Gastrocnemius medialis (tissue), 4 donors: ENCODE measurements around the gene CHIC2.

Experiments used
- CTCF ChIP-seq, 5 experiments: fragments of 450-650 bp in 3 of 5; fragments of 200-600 bp in 2 of 5; sonication (generic) in 2 of 5; IDR thresholded peaks in 4 of 5; conservative IDR thresholded peaks in 1 of 5; 1 replicate in 4 of 5; 2 replicates in 1 of 5; pipeline ENCODE4 v1.5.1; 2016 to 2019; ENCODE audit warnings: antibody characterized with exemption in 5 of 5, mild to moderate bottlenecking in 3 of 5, moderate library complexity in 3 of 5
- POLR2A ChIP-seq, 2 donors: fragments of 450-650 bp; IDR thresholded peaks; one replicate each; pipeline ENCODE4 v1.6.1; 2017; ENCODE audit warnings: antibody characterized with exemption in 2 of 2, mild to moderate bottlenecking in 2 of 2, moderate library complexity in 2 of 2

GRCh38 chr4:54074381-54074780 lies 10.0 kb upstream of the CHIC2 start:
- TF ChIP-seq CTCF (IDR thresholded peaks at IDR 0.05 in 4 of 5, conservative IDR thresholded peaks at IDR 0.05 in 1 of 5) = no peak
- TF ChIP-seq POLR2A (IDR thresholded peaks at IDR 0.05) = no peak
